ENCODE data around the gene OR1N1.

- TF ChIP-seq ZFP41 (tag by site-specific recombination; IDR thresholded peaks at IDR 0.05; ENCODE audit: borderline replicate concordance) (no peak), CTCF (tag by site-specific recombination; IDR thresholded peaks at IDR 0.05) (no peak)
Measured at GRCh38 chr9:122536134-122536533, 9.0 kb upstream of the OR1N1 start.

Measured in HEK293 (cell line).